ENCODE measurements around the gene MAGI1. TPM values are rescaled to one million over a fixed set of nuclear protein-coding genes. Genes with fewer than 3 reads are reported as not detected.
A peak's percentile ranks its signal among the peaks of the same experiment; 100 is the strongest.

The MAGI1 gene
- total RNA-seq, 1 donor from 2014 or later = 34.1 TPM

DNA sequence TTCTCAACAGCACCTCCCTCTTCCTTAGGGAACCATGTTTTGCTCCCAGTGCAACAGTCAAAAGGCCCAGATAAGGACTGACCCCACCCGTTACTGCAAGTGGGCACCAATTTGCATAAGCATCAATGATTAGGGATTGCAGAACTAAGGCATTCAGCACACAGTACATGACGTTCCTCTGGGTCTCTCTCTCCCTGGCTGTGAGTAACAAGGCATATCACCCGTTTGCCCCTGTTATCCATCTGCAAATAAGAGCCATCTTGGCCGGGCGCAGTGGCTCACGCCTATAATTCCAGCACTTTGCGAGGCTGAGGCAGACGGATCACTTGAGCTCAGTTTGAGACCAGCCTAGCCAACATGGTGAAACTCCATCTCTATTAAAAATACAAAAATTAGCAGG lies 18.8 kb downstream of the MAGI1 start:
- intact Hi-C loops (cut with DNase I) = no loop called here
- ATAC-seq (ENCODE audit: poor library complexity) = peak; percentile 74
- DNase-seq = no peak

DNA sequence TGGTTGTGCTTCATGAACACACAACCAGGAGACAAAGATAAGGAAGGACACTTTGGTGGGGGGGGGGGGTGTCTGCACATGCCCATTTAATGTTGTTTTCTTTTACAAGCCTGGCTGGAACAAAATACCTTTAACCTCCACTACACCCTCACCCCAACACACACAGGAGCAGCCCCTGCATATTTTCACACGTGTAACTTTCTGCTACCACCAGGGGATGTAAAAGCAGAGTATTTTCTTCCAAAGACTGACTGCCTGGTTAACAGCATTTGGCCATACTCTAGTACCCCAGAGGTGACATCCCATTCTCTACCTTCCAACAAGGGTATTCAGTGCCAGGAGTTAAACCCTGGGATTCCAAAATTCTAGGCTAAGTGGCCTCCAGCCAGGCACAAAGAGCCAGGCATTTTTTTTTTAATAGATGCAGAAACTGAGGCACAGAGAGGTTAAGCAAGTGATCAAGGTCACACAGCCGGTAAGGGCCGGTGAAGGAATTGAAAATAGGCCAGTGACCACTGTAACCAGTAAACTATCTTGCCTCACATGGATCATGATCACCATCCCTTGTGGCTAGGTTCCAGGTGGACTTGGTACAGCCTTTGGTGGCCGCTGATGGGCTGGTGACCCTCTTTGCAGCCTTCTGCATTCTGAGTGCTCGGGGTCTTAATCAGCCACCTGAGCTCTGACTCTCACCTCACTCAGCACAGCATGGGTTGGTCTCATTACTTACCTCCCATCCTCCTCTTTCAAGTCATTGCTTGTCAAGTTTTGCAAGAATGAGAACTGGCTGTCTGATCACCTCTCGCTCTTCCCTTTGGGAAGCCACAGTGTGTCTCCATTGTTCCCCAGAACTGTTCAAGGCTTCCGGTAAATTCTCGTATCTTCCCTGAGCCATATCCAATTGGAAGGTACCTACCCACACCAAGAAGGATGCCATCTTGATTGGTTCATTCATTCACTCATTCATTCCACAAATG lies 20.4 kb downstream of the MAGI1 start:
- DNase-seq = no peak
- no peak for ATAC-seq (ENCODE audit: poor library complexity)
- intact Hi-C loops (cut with DNase I) = no loop called here

DNA sequence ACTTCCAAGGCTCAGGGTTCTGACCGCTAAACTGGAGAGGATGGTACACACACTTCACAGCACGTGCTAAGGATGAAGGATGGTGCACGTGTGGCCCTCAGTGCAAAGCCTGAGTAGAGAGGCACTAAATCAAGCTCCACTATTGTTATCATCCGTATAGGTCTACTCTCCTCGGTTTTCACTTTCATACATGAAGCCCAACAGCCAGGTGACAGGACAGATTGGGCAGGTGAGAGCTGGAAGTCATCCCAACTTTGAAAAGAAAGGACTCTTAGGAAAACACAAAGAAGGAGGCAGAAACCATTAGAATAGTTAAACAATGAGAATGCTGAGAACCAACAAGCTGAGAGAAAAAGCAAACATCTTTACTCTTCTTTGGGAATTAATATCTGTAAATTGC lies 21.1 kb downstream of the MAGI1 start:
- DNase-seq (no peak), ATAC-seq (ENCODE audit: poor library complexity) (no peak)
- intact Hi-C loops (cut with DNase I) = no loop called here

DNA sequence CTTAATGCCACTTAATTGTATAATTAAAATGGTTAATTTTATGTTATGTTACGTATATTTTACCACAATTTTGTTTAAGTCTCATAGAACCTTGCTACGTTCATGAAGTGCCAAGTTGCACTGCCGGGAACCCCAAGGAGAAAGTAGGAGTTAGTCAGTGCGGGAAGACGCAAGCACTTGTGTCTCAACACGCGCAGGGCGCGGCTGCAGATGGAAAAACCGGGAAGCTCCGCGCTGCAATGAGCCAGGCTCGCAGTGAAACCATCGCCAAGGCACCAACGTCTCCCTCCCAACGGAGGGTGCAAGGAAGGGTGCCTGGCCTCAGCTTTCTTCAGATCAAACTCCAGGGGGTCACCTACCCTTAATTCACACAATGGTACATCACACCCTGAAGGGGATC lies 21.6 kb downstream of the MAGI1 start:
- DNase-seq (no peak), ATAC-seq (ENCODE audit: poor library complexity) (no peak)
- intact Hi-C loops (cut with DNase I) = no loop called here

DNA sequence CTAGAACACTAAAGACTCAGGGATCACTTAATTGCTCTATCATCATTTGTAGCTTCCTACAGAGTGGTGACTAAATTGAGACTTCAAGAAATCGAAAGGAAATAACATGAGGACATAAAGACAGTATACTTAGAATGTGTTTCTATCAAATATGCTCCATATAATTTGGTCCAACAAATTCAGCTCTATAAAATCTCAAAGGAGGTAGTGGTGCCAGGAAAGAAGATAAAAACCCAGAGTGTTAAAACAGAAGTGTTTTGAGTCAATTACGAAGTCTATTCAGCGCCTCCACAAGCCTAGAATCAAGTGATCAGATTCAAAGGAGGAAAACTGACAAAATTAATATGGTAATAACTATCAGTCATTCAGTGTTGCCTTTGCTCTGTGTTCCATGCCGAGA lies 22.9 kb downstream of the MAGI1 start:
- intact Hi-C loops (cut with DNase I) = no loop called here
- no peak for ATAC-seq (ENCODE audit: poor library complexity)
- no peak for DNase-seq

DNA sequence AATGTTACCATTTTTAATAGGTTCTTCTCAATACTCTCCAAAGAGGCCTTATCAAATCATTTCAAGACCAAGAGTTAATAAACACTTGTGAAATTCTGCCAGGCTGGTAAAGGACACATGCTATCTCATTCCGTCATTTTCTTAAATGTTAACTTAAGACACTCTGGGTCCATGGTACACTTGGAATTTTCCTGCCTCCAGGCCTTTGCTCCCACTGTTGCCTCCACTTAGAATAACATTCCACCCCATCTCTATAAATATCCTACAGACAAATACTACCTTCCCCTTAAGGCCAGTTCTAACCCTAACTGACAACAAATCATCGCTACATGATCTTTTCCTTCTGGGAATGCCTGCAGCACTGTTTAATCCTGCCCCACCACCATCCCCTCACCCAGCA lies 24.1 kb downstream of the MAGI1 start:
- ATAC-seq (ENCODE audit: poor library complexity) = peak; percentile 6
- DNase-seq = no peak
- intact Hi-C loops (cut with DNase I) = no loop called here

DNA sequence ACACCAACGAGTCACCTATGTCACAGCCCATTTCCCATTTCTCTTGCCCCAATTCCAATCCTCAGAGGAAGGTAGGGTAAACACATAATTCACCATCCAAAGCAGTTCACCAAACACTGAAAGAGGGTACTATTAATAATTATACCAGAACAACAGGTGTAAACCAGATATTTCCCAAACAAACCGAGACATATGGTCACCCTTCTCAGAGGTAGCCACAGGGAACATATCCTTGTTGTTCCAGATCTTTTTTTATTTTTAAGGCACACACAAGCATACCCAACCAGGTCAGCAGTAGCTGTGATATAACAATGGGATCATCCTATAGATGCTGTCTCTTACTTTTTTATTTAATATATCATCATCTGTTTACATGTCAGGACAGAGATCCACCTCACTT lies 24.7 kb downstream of the MAGI1 start:
- no peak for ATAC-seq (ENCODE audit: poor library complexity)
- intact Hi-C loops (cut with DNase I) = no loop called here

DNA sequence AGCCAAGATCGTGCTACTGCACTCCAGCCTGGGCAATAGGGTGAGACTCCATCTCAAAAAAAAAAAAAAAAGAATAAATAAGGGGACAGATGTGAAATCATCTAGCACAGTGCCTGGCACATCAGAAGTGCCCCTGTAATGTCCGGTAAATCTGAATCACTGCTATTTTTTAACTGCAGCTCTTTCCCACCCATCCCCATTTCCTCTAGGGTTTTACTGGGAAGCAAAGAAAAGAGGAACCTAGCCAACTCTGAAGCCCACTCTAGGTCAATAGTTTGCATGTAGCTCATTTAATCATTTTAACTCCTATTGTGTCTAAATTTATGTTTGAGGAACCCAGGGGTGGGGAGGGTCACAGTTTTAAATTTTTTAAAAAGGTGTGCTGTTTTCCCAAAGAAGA lies 26.0 kb downstream of the MAGI1 start:
- intact Hi-C loops (cut with DNase I) = no loop called here
- DNase-seq = no peak
- ATAC-seq (ENCODE audit: poor library complexity) = no peak

More for the DNA sequence above, 24.7 kb downstream of the MAGI1 start:
- no peak for DNase-seq

DNA sequence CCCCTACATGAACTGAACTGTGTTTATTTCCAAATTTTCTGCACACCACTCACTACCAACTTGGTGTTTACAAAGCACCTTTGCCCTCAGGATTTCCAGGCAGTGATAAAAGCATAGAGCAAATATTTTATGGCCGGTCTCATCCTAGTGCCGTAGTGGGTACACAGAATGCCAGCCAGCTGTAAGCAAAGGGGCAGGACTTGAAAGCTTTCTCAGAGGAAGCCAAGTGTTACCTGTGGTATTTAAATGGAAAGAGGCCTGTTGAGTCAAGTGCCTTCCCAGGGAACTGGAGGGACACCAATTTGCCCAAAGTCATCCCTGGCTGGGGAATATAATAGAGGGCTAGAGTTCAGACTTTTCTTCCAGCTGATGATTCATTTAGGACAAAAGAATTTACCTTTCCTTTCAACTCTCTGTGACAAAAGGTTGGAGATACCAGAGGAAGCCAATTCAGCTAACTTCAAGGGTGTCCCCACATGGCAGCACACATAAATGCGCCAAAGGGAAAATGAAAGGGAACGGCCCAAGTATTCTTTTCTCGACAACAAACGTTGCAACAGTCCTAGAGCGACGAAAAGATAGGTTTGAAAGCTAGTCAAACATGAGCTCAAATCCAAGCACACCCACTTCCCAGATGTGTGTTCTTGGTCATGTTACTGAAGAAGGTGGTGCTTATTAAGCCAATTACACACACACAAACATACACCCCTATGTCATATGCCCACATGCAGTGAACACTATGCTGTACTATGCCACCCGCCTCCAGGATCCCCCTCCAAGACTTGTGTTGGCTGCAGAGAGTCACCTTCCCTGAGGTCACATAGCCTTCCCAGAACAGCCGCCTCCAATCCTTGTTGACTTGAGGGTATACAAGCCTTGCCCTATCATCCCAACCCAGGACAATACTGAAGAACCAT lies 27.7 kb downstream of the MAGI1 start:
- no peak for DNase-seq
- ATAC-seq (ENCODE audit: poor library complexity) = peak; percentile 41
- intact Hi-C loops (cut with DNase I) = no loop called here

DNA sequence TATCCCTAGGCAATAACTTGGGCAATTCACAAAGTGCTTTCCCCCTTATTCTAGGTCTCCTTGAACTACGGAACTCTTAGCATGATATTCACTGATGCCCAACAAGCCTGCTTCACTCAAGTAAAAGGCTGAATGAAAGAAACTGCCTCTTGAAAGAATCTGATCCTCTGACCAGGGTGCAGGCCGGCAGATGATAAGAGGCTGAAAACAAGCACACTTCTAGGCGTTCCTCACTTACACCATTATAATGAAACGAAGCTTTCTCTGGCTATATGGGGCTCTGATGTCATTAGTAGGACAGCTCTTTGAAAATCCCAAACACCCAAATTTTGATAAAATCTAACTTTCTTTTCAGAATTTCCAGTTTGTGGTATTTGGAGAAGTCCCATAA lies 28.4 kb downstream of the MAGI1 start:
- ATAC-seq (ENCODE audit: poor library complexity) (no peak), DNase-seq (no peak)
- intact Hi-C loops (cut with DNase I) = no loop called here

DNA sequence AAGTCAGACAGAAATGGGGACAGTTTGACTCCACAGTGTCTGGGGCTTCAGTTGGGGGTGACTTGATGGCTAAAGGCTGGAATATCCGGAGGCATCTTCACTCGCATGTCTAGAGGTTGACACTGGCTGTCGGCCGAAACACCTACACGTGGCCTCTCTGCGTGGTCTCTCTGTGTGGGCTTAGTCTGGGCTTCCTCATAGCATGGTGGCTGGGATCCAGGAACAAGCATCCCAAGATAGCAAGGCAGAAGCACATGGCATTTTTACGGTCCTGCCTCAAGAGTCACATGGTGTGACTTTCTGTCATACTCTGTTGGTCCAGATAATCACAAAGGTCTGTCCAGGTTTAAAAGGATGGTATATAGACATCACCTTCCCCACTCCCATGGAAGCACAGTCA lies 34.5 kb downstream of the MAGI1 start:
- intact Hi-C loops (cut with DNase I) = no loop called here
- peak; percentile 79 for ATAC-seq (ENCODE audit: poor library complexity)
- no peak for DNase-seq

DNA sequence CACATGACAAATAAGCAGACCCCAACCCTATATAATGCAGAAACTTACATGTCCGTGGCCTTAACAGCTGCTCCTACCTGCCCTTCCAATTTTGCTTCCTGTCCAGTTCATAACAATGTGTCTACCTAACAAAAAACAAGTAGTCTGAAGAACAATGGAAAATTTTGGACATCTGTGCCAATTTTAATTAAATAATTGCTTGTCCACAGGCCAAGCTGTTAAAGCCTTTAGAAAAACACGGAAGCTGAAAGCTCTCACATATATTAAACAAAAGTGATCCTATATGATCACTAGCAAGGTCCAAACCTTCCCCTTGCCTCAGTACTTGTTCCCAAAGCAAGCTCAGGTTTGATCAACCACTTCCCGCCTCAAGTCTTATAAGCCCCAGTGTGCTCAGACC lies 37.1 kb downstream of the MAGI1 start:
- DNase-seq (no peak), ATAC-seq (ENCODE audit: poor library complexity) (no peak)

DNA sequence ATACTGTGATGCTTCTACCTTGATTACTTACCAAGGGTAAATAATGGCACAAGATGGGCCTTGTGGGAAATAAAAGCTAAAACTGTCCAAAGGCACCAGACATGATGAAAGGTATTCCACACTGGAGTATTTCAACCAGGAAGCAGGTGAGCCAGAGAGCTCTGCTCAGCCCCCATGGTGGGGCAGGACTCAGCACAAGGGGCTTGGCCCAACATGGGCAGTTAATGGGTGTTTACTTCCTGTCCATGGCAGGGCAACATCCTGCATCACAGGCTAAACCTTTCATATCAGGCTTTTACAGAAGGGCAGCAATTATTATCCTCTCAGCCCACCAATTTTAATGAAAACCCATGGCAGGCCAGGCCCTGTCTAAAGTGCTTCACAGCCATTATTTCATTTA lies 38.2 kb downstream of the MAGI1 start:
- DNase-seq = no peak
- intact Hi-C loops (cut with DNase I) = no loop called here
- ATAC-seq (ENCODE audit: poor library complexity) = no peak

More for the DNA sequence above, 37.1 kb downstream of the MAGI1 start:
- intact Hi-C loops (cut with DNase I) = no loop called here

DNA sequence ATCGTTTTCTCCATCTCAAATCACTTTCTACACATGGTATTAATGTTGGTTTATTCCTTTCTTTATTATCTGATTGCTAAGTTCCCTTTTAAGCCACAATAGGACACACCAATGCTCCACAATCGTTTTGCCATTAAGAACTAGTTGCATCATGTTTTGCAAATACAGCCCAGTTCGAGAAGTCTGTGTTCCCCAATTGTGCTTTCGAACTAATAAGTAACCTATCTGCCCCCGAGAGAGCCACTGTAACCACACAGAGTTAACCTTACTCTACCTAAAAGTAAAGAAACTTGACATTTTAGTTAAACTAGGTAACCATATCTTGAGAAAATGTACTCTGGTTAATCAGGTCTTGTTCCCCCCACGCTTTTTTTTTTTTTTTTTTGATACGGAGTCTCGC lies 39.1 kb downstream of the MAGI1 start:
- ATAC-seq (ENCODE audit: poor library complexity) (no peak), DNase-seq (no peak)
- intact Hi-C loops (cut with DNase I) = no loop called here

DNA sequence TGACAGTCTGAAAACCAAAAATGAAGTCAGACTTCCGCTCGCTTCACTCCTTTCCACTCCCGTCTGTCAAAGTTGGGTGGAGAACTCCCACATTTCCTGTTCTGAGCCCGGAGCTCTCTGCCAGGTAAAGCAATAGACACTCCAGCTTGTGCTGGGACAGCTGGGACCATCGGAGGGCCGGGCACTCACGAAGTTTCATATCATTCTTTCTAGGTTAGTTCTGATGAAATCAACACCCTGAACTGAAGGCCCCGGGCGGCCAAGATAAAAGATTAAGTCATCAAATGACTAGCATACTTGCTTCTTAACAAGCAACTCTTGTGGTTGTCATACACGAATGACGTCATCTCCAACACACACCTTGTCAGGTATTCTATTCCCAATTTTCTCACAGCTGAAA lies 42.1 kb downstream of the MAGI1 start:
- intact Hi-C loops (cut with DNase I) = no loop called here
- DNase-seq (no peak), ATAC-seq (ENCODE audit: poor library complexity) (peak; percentile 18)

DNA sequence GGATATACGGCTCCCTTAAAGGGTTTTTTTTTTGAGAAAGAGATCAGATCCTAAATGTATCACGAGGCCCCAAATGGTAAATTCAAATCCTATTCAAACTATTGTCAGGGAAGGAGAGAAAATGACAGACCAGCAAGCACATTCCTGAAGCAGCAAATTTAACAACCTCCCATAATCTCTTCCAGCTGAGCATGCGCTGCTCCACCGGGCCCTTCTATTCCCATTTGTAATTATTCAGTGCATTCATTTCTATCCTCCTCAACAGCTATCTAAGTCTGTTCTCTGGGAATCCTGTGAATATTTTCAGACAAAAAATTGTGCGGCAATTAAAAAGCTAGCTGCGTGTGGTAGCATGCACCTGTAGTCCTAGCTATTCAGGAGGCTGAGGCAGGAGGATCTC lies 43.2 kb downstream of the MAGI1 start:
- intact Hi-C loops (cut with DNase I) = no loop called here
- no peak for DNase-seq
- ATAC-seq (ENCODE audit: poor library complexity) = no peak

DNA sequence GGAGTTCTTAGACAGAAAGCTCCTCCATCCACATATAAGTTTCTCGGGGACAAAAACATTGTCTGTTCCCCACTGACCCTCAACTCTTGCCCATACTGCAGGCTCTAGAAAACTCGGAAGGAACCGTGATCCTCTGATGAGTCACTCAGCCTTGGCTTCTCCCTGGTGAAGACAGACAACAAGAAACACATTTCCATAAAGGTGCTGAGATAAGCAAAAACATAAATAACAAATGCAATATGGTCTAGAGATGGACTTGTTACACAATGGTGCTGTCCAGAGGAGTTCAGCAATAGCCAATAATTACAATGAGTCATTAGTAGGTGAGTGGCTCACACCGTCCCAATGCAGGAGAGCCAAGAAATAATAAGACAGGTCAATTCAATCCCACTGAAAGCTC lies 43.7 kb downstream of the MAGI1 start:
- intact Hi-C loops (cut with DNase I) = no loop called here
- ATAC-seq (ENCODE audit: poor library complexity) = no peak
- no peak for DNase-seq

DNA sequence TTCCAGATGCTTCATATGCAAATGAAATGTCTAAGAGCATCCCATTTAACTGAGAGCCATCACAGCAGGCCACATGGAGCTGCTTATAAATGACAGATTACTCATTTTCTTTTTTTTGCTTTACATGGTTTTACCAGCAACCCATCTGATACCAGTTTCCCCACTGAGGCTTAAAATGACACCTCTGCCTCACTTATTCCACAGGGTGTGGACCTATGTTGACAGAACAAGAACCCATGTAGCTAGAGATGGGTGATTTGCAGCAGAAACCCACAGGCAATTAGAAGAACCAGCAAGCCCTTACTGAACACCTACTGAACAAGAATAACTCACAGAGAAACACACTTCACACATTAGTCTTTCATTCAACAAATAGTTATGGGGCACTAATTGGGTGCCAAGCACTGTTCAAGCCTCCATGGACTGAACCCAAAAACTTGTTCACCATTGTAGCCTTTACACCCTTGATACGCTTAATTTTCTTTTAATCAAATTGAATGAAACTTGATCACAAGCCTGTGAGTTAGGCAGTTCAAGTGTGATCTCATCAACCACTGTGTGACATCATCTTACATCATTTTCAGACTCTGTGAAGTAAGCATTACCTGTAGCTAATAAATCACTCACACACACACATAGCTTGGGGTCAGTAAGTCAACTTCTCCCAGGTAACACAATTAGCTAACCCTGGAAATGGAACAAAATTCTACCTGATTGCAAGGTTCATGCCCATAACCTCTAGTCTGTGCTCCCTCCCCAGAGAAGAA lies 45.4 kb downstream of the MAGI1 start:
- intact Hi-C loops (cut with DNase I) = loop anchor here (5.0 kb wide), 1 partner anchor 44 kb away; the partner anchor contains the start of gene MAGI1
- DNase-seq (no peak), ATAC-seq (ENCODE audit: poor library complexity) (no peak)

DNA sequence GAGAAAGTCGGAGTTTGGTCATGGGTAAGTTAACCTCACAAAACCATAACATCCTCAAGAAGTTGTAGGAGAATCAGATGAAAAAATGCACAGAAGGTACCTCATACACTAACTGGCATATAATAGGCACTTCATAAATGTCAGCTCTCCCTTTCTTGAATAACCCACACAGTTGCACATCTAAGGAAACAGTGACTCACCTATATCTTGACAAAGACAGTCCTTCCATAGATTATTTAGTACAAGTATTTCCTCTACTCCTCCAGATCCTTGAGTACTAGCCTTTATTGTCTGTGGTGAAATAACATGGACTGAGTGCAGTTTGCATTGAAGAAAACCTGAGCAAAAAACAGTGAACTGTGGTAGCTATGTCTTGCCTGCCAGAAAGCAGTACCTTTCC lies 46.6 kb downstream of the MAGI1 start:
- DNase-seq (no peak), ATAC-seq (ENCODE audit: poor library complexity) (no peak)
- intact Hi-C loops (cut with DNase I) = loop anchor here (5.0 kb wide), 1 partner anchor 45 kb away; the partner anchor contains the start of gene MAGI1

Data from Right ventricle myocardium superior (tissue), 1 donor.